ENCODE measurements around the gene ARCN1.

ARCN1 gene

DNA sequence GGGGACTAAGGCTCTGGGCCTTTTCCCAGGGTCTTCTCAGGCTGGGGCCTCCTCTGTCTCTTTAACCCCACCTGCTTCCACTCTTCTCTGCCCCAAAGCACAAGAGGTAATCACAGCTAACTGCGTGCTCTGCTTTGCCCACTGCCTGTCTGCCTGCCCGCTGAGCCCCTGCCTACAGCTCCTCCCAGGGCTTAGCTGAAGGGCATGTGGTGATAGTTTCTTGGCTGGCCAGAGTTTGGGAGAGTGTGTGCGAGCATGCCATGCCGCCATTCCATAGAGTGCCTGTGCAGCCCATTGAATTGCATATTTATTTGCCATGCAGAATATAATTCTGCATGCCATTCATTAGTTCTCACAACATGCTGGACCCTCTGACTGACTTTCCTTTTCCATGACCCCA lies 67.7 kb downstream of the ARCN1 start:
- FAIRE-seq, result no peak

DNA sequence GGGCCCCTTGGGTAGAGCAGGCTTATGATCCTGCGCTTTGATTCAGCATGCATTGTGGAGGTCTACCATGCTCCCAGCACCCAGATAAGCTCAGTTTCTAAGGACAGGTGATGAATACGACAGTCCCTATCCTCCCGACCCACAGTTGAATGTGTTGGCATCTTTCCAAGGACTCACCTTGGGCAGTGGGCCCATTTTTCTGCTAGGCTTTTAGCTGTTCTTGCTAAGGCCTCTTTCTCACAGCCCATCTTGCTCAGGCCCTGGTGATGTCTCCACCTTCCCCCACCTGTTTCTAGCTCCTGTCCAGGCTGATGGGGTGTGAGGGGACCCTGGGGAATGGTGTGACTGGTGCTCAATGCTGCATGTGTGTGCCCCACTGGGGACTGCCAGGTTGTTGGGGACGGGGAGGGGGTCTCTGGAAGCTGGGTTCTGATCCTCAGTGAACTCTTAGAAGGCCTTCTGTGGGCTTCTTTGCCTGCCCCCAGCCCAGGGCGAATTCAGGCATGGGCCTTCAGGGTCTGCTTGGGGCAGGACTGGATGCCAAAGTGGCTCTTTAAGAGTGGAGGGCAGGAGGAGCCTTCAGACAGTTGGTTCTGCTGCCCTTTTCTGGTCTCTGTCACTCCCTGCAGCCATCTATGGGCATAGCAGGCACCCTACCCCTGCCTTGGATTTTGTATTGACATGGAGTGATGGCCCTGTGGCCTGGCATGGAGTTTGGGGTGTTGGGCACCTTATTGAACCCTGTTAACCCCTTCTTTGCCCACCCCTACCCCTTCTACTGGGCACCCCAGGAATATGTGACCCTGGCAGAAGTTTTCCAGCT lies 68.3 kb downstream of the ARCN1 start:
- no peak for FAIRE-seq

DNA sequence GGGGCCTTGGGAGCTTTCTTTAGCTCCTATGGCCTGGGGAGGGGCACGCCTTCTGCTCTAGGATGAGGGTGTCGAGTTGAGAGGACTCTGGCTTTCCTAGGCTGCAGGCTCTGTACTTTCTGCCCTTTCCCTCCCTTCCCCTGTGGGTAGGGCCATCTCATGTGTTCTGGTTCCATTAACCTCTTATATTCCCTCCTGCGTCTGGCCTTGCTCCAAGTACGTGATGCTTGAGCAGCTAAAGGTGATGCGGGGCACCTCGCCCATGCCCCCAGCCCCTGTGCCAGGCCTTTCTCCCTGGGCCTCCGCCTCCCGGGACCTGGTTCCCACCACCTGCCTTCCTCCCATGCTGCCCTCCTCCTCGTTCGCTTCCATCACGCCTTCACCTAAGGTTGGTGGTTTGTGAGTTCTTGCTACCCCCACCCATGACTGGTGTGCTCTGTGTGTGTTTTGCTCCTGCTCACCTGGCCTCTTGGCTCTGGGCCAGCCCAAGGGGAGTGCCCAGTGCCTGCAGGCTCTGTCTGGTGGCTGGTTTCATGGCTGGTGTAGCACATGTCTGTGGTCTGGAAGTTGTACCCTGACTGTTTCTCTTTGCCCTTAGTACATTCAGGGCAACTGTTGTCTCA lies 69.3 kb downstream of the ARCN1 start:
- no peak for FAIRE-seq

DNA sequence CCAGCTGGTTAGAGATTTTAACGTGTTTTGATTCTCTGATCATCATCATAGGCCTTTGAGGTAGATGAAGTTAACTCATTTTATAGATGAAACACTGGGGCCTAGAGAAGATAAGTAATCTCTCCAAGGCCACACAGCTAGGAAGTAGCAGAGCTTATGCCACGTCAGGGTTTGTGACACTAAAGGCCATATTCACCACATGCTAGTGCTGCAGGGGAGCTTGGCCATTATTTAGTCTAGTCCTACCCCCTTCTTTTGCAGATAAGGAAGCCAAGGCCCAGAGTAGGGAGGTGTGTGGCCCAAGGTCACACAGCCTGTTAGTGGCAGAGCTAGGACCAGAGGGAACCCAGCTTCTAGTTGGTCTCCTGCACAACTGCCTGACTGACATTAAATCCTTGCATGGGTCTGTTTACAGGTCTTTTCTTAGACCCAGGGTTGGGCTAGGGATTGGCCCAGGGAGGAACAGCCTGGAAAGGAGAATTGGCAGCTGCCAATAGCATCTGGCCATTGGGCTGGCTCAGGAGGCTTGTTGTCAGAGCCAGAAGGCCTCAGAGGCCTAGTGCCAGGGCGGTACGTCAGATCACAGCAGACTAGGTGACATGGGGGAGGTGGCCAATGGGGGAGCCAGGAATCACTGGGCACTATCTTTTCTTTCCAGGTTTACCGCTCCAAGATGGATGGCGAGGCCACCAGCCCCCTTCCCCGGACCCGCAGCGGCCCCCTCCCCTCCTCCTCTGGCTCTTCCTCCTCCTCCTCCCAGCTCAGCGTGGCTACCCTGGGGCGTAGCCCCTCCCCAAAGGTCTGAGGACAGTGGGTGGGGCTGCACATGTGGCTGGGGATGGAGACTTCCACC lies 71.2 kb downstream of the ARCN1 start:
- no peak for FAIRE-seq

DNA sequence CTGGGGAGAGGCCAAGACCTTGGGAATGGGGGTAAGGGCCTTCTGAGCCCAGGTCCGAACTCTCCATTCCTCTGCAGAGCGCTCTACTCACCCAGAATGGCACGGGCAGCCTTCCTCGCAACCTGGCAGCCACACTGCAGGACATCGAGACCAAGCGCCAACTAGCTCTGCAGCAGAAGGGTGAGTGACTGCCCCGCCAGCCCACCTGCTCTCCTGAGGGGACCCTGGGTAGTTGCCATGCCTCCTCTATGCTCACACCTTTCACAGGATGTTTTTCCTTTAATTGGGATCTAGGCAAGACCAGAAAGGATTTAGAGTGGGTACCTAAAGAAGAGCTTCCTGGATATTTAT lies 71.8 kb downstream of the ARCN1 start:
- FAIRE-seq, result no peak

DNA sequence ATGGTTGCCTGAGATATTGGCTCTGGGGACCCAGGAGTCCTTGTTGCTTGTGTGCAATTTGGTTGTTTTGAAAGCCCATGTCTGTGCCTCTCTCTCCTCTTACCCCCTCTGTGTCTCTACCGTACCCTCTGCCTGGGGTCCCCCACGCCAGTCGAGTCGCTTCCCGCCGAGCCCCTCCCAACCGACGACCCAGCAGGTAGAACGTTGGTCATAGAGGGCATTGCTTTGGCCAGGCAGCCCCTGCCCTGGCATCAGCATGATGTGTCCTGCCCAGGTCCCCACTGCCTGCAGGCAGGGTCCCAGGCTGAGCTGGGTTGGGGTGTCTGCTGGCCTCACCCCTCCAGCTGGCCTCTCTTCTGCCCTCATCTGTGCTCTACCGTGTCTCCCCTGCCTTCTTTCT lies 72.3 kb downstream of the ARCN1 start:
- FAIRE-seq, result no peak

DNA sequence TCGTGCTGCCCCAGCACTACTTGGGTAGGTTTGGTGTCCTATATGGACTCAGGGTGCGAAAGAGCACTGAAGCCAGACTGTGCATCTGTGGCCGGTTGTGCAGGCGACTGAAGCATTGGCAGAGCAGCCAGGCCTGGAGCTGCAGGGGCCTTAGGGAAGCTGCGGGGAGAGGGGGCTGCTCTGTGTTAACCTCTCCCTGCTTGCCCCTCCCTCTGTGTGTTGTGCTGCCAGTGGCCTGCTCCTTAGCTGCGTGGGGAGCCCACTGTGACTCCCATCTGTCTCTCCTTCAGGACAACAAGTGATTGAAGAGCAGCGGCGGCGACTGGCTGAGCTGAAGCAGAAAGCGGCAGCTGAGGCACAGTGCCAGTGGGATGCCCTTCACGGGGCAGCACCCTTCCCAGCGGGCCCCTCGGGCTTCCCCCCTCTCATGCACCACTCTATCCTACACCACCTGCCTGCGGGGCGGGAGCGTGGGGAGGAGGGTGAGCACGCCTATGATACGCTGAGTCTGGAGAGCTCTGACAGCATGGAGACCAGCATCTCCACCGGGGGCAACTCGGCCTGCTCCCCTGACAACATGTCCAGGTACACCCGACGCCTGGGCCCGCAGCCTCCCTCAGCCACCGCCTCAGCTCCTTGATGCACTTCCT lies 73.0 kb downstream of the ARCN1 start:
- no peak for FAIRE-seq

DNA sequence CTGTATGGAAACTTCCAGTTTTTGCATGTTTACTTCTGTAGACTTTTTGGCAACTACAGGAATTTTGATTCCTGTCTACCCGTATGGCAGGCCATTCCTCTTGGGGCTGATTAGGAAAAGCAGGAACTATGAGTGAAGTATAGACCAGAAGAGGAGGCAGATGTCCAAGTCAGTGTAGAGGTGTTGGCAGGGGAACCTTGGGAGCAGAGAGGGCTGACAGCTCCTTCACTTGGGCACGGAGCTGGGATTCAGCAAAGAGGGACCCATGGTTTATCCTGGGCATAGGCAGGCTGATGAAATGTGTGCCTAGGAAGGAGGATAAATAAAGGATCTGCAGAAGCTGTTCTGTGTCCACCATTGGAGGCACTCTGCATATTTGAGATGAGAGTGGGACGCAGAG lies 74.2 kb downstream of the ARCN1 start:
- FAIRE-seq, result no peak

DNA sequence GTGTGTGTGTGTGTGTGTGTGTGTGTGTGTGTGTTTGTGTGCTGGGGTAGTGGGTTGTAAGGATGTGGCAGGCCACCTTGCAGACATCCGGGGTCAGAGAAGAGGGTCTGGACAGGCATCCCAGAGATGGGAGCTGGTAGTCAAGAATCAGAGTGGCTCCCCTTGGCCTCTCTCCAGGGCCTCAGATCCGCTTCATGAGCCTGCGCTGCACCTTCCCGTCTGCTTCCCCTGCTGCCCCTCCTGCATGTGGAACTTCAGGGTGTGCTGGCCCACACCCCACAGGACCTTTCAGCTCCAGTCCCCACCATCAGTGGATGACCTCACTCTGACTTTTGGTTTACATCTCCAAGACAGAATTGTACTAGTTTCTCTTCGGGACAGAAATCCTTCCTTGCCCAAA lies 76.1 kb downstream of the ARCN1 start:
- FAIRE-seq, result no peak

DNA sequence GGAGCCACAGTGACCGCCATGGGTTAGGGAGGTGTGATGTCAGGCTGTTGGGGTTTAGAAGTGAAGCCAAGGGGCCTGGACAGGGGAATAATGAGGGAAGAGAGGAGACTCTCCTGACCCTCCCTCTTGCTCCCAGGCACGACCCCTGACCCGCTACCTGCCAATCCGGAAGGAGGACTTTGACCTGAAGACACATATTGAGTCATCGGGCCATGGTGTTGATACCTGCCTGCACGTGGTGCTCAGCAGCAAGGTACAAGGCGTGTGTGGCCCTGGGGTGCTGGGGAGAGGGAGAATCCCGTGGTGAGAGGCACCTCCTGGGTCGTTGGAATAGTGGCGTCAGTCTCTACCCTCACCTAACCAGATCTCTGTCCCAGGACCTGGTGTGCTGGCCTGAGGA lies 77.7 kb downstream of the ARCN1 start:
- FAIRE-seq, result no peak

DNA sequence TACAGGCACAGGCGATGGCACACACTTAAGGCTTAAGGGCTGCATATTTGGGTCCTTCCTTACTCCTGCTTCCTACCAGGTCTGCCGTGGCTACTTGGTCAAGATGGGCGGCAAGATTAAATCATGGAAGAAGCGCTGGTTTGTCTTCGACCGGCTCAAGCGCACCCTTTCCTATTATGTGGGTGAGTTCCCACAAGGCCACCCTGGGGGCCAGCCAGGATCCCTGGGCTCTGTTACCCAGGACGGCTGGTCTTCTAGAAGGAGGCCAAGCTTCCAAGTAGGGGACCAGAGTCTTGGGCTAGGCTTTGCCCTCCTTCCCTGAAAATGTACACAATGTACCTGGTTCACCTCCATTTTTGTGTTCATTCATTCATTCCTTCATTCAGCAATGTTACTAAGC lies 78.2 kb downstream of the ARCN1 start:
- no peak for FAIRE-seq

DNA sequence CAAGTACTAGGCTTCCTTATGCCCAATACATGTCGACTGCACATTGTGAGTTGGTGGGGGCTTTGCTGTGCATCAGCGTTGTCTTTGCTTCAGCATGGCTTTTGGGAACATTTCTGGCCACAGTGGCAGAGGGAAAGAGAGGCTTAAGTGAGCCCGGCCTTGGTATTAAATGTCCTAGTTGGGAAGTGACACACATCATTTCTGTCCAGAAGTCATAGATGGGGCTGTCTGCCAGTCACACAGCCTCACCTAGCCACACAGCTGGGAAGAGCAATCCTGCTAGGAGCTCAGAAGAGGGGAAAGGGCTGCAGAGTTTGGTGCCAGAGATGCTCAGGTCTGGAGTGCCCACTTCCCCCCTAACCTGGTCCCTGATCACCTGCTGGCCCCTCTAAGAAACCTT lies 79.6 kb downstream of the ARCN1 start:
- no peak for FAIRE-seq

All from colon (tissue), 2 donors.